HepG2 (cell line): ENCODE data around the gene HIVEP2. TPM values are rescaled to one million over a fixed set of nuclear protein-coding genes. Genes with fewer than 3 reads are reported as not detected.

Experiments used
- ARNT ChIP-seq: fragments of 450-650 bp; IDR thresholded peaks from 2 replicates; pipeline ENCODE4 v1.6.1; 2017
- DNMT3B ChIP-seq: conservative IDR thresholded peaks from 2 replicates; pipeline ENCODE4 v1.6.1; 2016; ENCODE audit warnings: missing biosample characterization, control low read depth
- FOXA3 ChIP-seq: IDR thresholded peaks from 2 replicates; pipeline ENCODE4 v1.6.1; 2016; ENCODE audit warnings: missing genetic modification reagents, missing compliant biosample characterization
- FOXO1 ChIP-seq: sonication (generic); formaldehyde crosslinking; IDR thresholded peaks from 2 replicates; pipeline ENCODE4 v1.4.0; 2020; ENCODE audit warnings: missing genetic modification reagents
- GRHL1 ChIP-seq: sonication (generic); formaldehyde crosslinking; conservative IDR thresholded peaks from 2 replicates; pipeline ENCODE4 v1.8.0; 2022; ENCODE audit warnings: missing genetic modification reagents
- NR2C2 ChIP-seq: sonication (generic); formaldehyde crosslinking; IDR thresholded peaks from 2 replicates; pipeline ENCODE4 v1.4.0; 2020; ENCODE audit warnings: missing genetic modification reagents, mild to moderate bottlenecking, moderate library complexity, borderline replicate concordance
- SIX4 ChIP-seq: sonication (generic); formaldehyde crosslinking; IDR thresholded peaks from 2 replicates; pipeline ENCODE4 v1.4.0; 2020; ENCODE audit warnings: missing genetic modification reagents
- ZBTB38 ChIP-seq: sonication (generic); formaldehyde crosslinking; IDR thresholded peaks from 2 replicates; pipeline ENCODE4 v1.5.1; 2020; ENCODE audit warnings: mild to moderate bottlenecking, missing genetic modification reagents
- polyA plus RNA-seq, 8 experiments: library from polyadenylated mRNA; depleted of rRNA in 3 of 8; stranded (reverse) in 7 of 8; unstranded in 1 of 8; fragments of >200 nt; fragmentation: Illumina TruSeq in 4 of 8; extraction: Trizol in 4 of 8; gene quantifications; 2 replicates each; pipeline versions ENCODE4 v1.2.1 to v1.2.3, GENCODE V29; 2011 to 2016; ENCODE audit warnings: low read depth in 4 of 8, missing spikeins in 1 of 8, mixed read lengths in 1 of 8; ENCODE audit not compliant: insufficient read depth in 1 of 8
- total RNA-seq, 5 experiments: library from RNA; depleted of rRNA; stranded (reverse); fragments of >200 nt; fragmentation: Illumina TruSeq; extraction: Trizol; gene quantifications; 2 replicates each; pipeline ENCODE4 v1.2.3, GENCODE V29; 2016; ENCODE audit warnings: low read depth in 1 of 5
- TF ChIP-seq, protein P1 (sequence below): sonication (generic); formaldehyde crosslinking; IDR thresholded peaks from 2 replicates; pipeline ENCODE4 v1.4.0; 2020; ENCODE audit warnings: missing genetic modification reagents, mild to moderate bottlenecking, borderline replicate concordance
- TF ChIP-seq, protein P2 (sequence below): sonication (generic); formaldehyde crosslinking; IDR thresholded peaks from 2 replicates; pipeline ENCODE4 v1.4.0; 2020; ENCODE audit warnings: mild to moderate bottlenecking, missing genetic modification reagents
- TF ChIP-seq, protein P3 (sequence below): sonication (generic); formaldehyde crosslinking; IDR thresholded peaks from 2 replicates; pipeline ENCODE4 v1.4.0; 2020; ENCODE audit warnings: mild to moderate bottlenecking, low read depth, missing genetic modification reagents
- TF ChIP-seq, protein P4 (sequence below): sonication (generic); formaldehyde crosslinking; conservative IDR thresholded peaks from 2 replicates; pipeline ENCODE4 v1.4.0; 2020; ENCODE audit warnings: missing genetic modification reagents
- TF ChIP-seq, protein P5 (sequence below): sonication (generic); formaldehyde crosslinking; IDR thresholded peaks from 2 replicates; pipeline ENCODE4 v1.4.0; 2020; ENCODE audit warnings: missing genetic modification reagents
- TF ChIP-seq, protein P6 (sequence below): sonication (generic); formaldehyde crosslinking; conservative IDR thresholded peaks from 2 replicates; pipeline ENCODE4 v1.4.0; 2020; ENCODE audit warnings: mild to moderate bottlenecking, missing genetic modification reagents, moderate library complexity

The HIVEP2 gene
- total and polyA plus RNA-seq, 2 of the 13 experiments (the other 11 are each of a cell fraction or from before 2014, with no cell fraction given), result 3.4 to 12.9 TPM

DNA sequence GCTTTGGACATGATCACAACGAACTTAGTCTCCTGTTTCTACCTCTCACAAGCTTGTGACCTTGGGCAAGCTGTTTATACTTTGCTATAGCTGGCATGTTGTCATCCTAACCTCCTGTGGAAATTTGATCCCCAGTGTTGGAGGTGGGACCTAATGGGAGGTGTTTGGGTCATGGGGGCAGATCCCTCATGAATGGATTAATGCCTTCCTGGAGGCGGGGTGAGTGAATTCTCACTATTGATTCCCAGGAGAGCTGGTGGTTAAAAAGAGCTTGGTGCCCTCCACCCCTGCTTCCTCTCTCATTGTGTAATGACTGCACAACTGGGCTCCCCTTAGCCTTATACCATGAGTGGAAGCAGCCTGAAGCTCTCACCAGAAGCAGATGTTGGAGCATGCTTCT, 228.9 kb downstream of the HIVEP2 start (continued):
- TF ChIP-seq, protein P1, sequence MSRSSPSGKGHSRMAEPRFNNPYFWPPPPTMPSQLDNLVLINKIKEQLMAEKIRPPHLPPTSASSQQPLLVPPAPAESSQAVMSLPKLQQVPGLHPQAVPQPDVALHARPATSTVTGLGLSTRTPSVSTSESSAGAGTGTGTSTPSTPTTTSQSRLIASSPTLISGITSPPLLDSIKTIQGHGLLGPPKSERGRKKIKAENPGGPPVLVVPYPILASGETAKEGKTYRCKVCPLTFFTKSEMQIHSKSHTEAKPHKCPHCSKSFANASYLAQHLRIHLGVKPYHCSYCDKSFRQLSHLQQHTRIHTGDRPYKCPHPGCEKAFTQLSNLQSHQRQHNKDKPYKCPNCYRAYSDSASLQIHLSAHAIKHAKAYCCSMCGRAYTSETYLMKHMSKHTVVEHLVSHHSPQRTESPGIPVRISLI (CRISPR knock-in tag), result no peak
- TF ChIP-seq, protein P2, sequence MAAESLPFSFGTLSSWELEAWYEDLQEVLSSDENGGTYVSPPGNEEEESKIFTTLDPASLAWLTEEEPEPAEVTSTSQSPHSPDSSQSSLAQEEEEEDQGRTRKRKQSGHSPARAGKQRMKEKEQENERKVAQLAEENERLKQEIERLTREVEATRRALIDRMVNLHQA, result no peak
- peak; percentile 76 for TF ChIP-seq FOXA3 (CRISPR knock-in tag)
- peak; percentile 97 for TF ChIP-seq SIX4 (CRISPR knock-in tag)
- TF ChIP-seq, protein P3, sequence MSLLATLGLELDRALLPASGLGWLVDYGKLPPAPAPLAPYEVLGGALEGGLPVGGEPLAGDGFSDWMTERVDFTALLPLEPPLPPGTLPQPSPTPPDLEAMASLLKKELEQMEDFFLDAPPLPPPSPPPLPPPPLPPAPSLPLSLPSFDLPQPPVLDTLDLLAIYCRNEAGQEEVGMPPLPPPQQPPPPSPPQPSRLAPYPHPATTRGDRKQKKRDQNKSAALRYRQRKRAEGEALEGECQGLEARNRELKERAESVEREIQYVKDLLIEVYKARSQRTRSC, result no peak
- TF ChIP-seq ARNT, result no peak
- TF ChIP-seq GRHL1 (CRISPR knock-in tag), result no peak
- peak; percentile 25; the same call in 1 of the 2 replicates for TF ChIP-seq NR2C2 (CRISPR knock-in tag)
- TF ChIP-seq DNMT3B, result no peak
- TF ChIP-seq, protein P4, sequence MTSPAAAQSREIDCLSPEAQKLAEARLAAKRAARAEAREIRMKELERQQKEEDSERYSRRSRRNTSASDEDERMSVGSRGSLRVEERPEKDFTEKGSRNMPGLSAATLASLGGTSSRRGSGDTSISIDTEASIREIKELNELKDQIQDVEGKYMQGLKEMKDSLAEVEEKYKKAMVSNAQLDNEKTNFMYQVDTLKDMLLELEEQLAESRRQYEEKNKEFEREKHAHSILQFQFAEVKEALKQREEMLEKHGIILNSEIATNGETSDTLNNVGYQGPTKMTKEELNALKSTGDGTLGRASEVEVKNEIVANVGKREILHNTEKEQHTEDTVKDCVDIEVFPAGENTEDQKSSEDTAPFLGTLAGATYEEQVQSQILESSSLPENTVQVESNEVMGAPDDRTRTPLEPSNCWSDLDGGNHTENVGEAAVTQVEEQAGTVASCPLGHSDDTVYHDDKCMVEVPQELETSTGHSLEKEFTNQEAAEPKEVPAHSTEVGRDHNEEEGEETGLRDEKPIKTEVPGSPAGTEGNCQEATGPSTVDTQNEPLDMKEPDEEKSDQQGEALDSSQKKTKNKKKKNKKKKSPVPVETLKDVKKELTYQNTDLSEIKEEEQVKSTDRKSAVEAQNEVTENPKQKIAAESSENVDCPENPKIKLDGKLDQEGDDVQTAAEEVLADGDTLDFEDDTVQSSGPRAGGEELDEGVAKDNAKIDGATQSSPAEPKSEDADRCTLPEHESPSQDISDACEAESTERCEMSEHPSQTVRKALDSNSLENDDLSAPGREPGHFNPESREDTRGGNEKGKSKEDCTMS (CRISPR knock-in tag), result no peak
- TF ChIP-seq, protein P5, sequence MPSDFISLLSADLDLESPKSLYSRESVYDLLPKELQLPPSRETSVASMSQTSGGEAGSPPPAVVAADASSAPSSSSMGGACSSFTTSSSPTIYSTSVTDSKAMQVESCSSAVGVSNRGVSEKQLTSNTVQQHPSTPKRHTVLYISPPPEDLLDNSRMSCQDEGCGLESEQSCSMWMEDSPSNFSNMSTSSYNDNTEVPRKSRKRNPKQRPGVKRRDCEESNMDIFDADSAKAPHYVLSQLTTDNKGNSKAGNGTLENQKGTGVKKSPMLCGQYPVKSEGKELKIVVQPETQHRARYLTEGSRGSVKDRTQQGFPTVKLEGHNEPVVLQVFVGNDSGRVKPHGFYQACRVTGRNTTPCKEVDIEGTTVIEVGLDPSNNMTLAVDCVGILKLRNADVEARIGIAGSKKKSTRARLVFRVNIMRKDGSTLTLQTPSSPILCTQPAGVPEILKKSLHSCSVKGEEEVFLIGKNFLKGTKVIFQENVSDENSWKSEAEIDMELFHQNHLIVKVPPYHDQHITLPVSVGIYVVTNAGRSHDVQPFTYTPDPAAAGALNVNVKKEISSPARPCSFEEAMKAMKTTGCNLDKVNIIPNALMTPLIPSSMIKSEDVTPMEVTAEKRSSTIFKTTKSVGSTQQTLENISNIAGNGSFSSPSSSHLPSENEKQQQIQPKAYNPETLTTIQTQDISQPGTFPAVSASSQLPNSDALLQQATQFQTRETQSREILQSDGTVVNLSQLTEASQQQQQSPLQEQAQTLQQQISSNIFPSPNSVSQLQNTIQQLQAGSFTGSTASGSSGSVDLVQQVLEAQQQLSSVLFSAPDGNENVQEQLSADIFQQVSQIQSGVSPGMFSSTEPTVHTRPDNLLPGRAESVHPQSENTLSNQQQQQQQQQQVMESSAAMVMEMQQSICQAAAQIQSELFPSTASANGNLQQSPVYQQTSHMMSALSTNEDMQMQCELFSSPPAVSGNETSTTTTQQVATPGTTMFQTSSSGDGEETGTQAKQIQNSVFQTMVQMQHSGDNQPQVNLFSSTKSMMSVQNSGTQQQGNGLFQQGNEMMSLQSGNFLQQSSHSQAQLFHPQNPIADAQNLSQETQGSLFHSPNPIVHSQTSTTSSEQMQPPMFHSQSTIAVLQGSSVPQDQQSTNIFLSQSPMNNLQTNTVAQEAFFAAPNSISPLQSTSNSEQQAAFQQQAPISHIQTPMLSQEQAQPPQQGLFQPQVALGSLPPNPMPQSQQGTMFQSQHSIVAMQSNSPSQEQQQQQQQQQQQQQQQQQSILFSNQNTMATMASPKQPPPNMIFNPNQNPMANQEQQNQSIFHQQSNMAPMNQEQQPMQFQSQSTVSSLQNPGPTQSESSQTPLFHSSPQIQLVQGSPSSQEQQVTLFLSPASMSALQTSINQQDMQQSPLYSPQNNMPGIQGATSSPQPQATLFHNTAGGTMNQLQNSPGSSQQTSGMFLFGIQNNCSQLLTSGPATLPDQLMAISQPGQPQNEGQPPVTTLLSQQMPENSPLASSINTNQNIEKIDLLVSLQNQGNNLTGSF (CRISPR knock-in tag), result no peak
- TF ChIP-seq, protein P6, sequence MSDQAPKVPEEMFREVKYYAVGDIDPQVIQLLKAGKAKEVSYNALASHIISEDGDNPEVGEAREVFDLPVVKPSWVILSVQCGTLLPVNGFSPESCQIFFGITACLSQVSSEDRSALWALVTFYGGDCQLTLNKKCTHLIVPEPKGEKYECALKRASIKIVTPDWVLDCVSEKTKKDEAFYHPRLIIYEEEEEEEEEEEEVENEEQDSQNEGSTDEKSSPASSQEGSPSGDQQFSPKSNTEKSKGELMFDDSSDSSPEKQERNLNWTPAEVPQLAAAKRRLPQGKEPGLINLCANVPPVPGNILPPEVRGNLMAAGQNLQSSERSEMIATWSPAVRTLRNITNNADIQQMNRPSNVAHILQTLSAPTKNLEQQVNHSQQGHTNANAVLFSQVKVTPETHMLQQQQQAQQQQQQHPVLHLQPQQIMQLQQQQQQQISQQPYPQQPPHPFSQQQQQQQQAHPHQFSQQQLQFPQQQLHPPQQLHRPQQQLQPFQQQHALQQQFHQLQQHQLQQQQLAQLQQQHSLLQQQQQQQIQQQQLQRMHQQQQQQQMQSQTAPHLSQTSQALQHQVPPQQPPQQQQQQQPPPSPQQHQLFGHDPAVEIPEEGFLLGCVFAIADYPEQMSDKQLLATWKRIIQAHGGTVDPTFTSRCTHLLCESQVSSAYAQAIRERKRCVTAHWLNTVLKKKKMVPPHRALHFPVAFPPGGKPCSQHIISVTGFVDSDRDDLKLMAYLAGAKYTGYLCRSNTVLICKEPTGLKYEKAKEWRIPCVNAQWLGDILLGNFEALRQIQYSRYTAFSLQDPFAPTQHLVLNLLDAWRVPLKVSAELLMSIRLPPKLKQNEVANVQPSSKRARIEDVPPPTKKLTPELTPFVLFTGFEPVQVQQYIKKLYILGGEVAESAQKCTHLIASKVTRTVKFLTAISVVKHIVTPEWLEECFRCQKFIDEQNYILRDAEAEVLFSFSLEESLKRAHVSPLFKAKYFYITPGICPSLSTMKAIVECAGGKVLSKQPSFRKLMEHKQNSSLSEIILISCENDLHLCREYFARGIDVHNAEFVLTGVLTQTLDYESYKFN (CRISPR knock-in tag), result peak; percentile 66
- TF ChIP-seq FOXO1, result peak; percentile 86
- no peak for TF ChIP-seq ZBTB38 (CRISPR knock-in tag)
